SHP77 (cell line): Measurements from ENCODE around the gene GRIA3.

Experiments
- DNase-seq, 2 experiments: peaks; one replicate each; lab custom pipeline; 2025; lab: John Stamatoyannopoulos, UW

The GRIA3 gene

GRCh38 chrX:123193101-123193500 is 9.0 kb downstream of the GRIA3 start:
- no peak for DNase-seq

- DNase-seq, result no peak
Observed at GRCh38 chrX:123199338-123199737, 15.3 kb downstream of the GRIA3 start.

GRCh38 chrX:123201720-123202119 is 17.6 kb downstream of the GRIA3 start:
- no peak for DNase-seq

- DNase-seq, result no peak
Observed at GRCh38 chrX:123202523-123202922, 18.4 kb downstream of the GRIA3 start.

- no peak for DNase-seq
Observed at GRCh38 chrX:123203772-123204171, 19.7 kb downstream of the GRIA3 start.

- no peak for DNase-seq
Observed at GRCh38 chrX:123206176-123206575, 22.1 kb downstream of the GRIA3 start.

GRCh38 chrX:123210252-123210651 is 26.2 kb downstream of the GRIA3 start:
- no peak for DNase-seq

- no peak for DNase-seq
Observed at GRCh38 chrX:123215397-123216089, 31.5 kb downstream of the GRIA3 start.

GRCh38 chrX:123217077-123217476 is 33.0 kb downstream of the GRIA3 start:
- no peak for DNase-seq

GRCh38 chrX:123217728-123218127 is 33.6 kb downstream of the GRIA3 start:
- DNase-seq, result no peak

GRCh38 chrX:123219916-123220315 is 35.8 kb downstream of the GRIA3 start:
- DNase-seq, result no peak

- DNase-seq, result no peak
Observed at GRCh38 chrX:123222920-123223319, 38.8 kb downstream of the GRIA3 start.

GRCh38 chrX:123223409-123223808 is 39.3 kb downstream of the GRIA3 start:
- DNase-seq, result no peak

- DNase-seq, result no peak
Observed at GRCh38 chrX:123223859-123224258, 39.8 kb downstream of the GRIA3 start.

GRCh38 chrX:123230798-123231197 is 46.7 kb downstream of the GRIA3 start:
- DNase-seq, result no peak

- DNase-seq, result no peak
Observed at GRCh38 chrX:123236859-123237258, 52.8 kb downstream of the GRIA3 start.

GRCh38 chrX:123237271-123237670 is 53.2 kb downstream of the GRIA3 start:
- DNase-seq, result no peak

GRCh38 chrX:123254457-123254856 is 70.4 kb downstream of the GRIA3 start:
- no peak for DNase-seq

GRCh38 chrX:123256378-123256777 is 72.3 kb downstream of the GRIA3 start:
- DNase-seq, result no peak

- DNase-seq, result no peak
Observed at GRCh38 chrX:123260920-123261418, 76.9 kb downstream of the GRIA3 start.

- no peak for DNase-seq
Observed at GRCh38 chrX:123263270-123263669, 79.2 kb downstream of the GRIA3 start.

- DNase-seq, result no peak
Observed at GRCh38 chrX:123263747-123264146, 79.7 kb downstream of the GRIA3 start.

- DNase-seq, result no peak
Observed at GRCh38 chrX:123267220-123267619, 83.1 kb downstream of the GRIA3 start.

GRCh38 chrX:123271902-123272301 is 87.8 kb downstream of the GRIA3 start:
- no peak for DNase-seq
